OCI-LY7 (cell line): ENCODE data around the gene FGGY. TPM values are rescaled to one million over a fixed set of nuclear protein-coding genes. Genes with fewer than 3 reads are reported as not detected.

Experiments used
- BruUV-seq: library from RNA; stranded (reverse); fragments of 400-500 nt; replicated peaks from 2 replicates; lab custom pipeline; 2021; lab: Mats Ljungman, UMichigan
- CTCF ChIA-PET: fragments of 300-600 bp; sonication (Branson Sonifier 250); formaldehyde crosslinking; loops from one replicate; lab custom pipeline; 2022; ENCODE audit warnings: antibody characterized with exemption; ENCODE audit not compliant: unreplicated experiment; lab: Charles Lee
- POLR2A ChIA-PET: fragments of 300-600 bp; sonication (Branson Sonifier 250); formaldehyde crosslinking; loops from one replicate; lab custom pipeline; 2022; ENCODE audit warnings: antibody characterized with exemption; lab: Charles Lee
- DNase-seq: peaks from one replicate; pipeline ENCODE4 v3.0.0-alpha.2; 2015; ENCODE audit warnings: low spot score
- H2AFZ ChIP-seq: fragments of 200-600 bp; sonication (generic), shearing (Covaris generic); 2 replicates; pipeline ENCODE4 v1.6.1; 2014; ENCODE audit warnings: mild to moderate bottlenecking, antibody characterized with exemption, low read length, moderate library complexity
- H3K27ac ChIP-seq: fragments of 200-600 bp; sonication (generic); 2 replicates; pipeline ENCODE4 v1.5.1; 2014; ENCODE audit warnings: mixed run types, low read depth, mild to moderate bottlenecking, moderate library complexity, low read length, inconsistent platforms; ENCODE audit not compliant: poor library complexity, severe bottlenecking
- H3K36me3 ChIP-seq: fragments of 200-600 bp; sonication (generic); 2 replicates; pipeline ENCODE4 v1.6.1; 2014; ENCODE audit warnings: mild to moderate bottlenecking, antibody characterized with exemption, low read length, moderate library complexity, mixed read lengths; ENCODE audit not compliant: insufficient read depth
- H3K4me1 ChIP-seq: fragments of 200-600 bp; sonication (generic); 2 replicates; pipeline ENCODE4 v1.5.1; 2014; ENCODE audit warnings: mild to moderate bottlenecking, low read length; ENCODE audit not compliant: insufficient read depth, poor library complexity, severe bottlenecking
- H3K4me2 ChIP-seq: fragments of 200-600 bp; sonication (generic); 2 replicates; pipeline ENCODE4 v1.6.1; 2014; ENCODE audit warnings: mild to moderate bottlenecking, low read length
- H3K4me3 ChIP-seq: fragments of 200-600 bp; sonication (generic); 2 replicates; pipeline ENCODE4 v1.5.1; 2014; ENCODE audit warnings: mild to moderate bottlenecking, low read depth, low read length; ENCODE audit not compliant: poor library complexity, severe bottlenecking
- H3K79me2 ChIP-seq: fragments of 200-600 bp; sonication (generic); 2 replicates; pipeline ENCODE4 v1.6.1; 2016; ENCODE audit warnings: low read depth, mild to moderate bottlenecking, low read length, moderate library complexity, mixed read lengths; ENCODE audit not compliant: insufficient read depth
- H3K9me2 ChIP-seq: fragments of 200-600 bp; sonication (generic); 2 replicates; pipeline ENCODE4 v1.6.1; 2016; ENCODE audit warnings: mild to moderate bottlenecking, low read length, mixed read lengths; ENCODE audit not compliant: insufficient read depth
- H3K9me3 ChIP-seq: fragments of 200-600 bp; sonication (generic); 2 replicates; pipeline ENCODE4 v1.6.1; 2014; ENCODE audit warnings: mild to moderate bottlenecking, mixed run types, low read length, mixed read lengths
- H4K20me1 ChIP-seq: fragments of 200-600 bp; sonication (generic); 2 replicates; pipeline ENCODE4 v1.6.1; 2014; ENCODE audit warnings: mild to moderate bottlenecking, antibody characterized with exemption, low read length, moderate library complexity, mixed read lengths; ENCODE audit not compliant: insufficient read depth
- CTCF ChIP-seq: fragments of 200-600 bp; sonication (generic); conservative IDR thresholded peaks from 2 replicates; pipeline ENCODE4 v1.5.1; 2014; ENCODE audit warnings: mild to moderate bottlenecking, antibody characterized with exemption, low read length, moderate library complexity, mixed read lengths
- EZH2phosphoT487 ChIP-seq: fragments of 200-600 bp; sonication (generic); IDR thresholded peaks from 2 replicates; pipeline ENCODE4 v1.6.1; 2018; ENCODE audit warnings: low read depth, borderline replicate concordance, mild to moderate bottlenecking, mixed run types, antibody characterized with exemption, low read length, moderate library complexity, mixed read lengths
- intact Hi-C: fragments of 100-400 bp; cut with micrococcal nuclease; formaldehyde crosslinking; loops from one replicate; pipeline ENCODE4 v1.10.0; 2022; ENCODE audit not compliant: unreplicated experiment
- total RNA-seq, 2 experiments: library from RNA; depleted of rRNA in 1 of 2; stranded (reverse); fragments of >200 nt in 1 of 2; shearing (Covaris generic) in 1 of 2; gene quantifications; 2 replicates each; pipeline ENCODE4 v1.2.3, GENCODE V29; 2014 to 2022

The FGGY gene
- total RNA-seq, 2 experiments from 2014 or later = 0.63 to 4.5 TPM

- H4K20me1 ChIP-seq = no peaks in the 10 kb centered on the region
- ChIA-PET CTCF (interaction anchor here (0.5 to 1.0 kb wide), 2 partner anchors 1049 to 1078 kb away, joined by 3 read pairs; no protein-coding TSS in a partner anchor), POLR2A (interaction anchor here (1.0 kb wide), 1 partner anchor 11 kb away, joined by 5 read pairs; no protein-coding TSS in a partner anchor)
- H3K4me3 ChIP-seq = peak overlapping the region; percentile 18
- no TSS peak for BruUV-seq
- peak; percentile 64 for DNase-seq
- peak overlapping the region; percentile 89 for H2AFZ ChIP-seq
- no peaks in the 10 kb centered on the region for H3K79me2 ChIP-seq
- H3K9me2 ChIP-seq = no peaks in the 10 kb centered on the region
- peak; percentile 91 for TF ChIP-seq CTCF
- TF ChIP-seq EZH2phosphoT487 = no peak
- H3K9me3 ChIP-seq = no peaks in the 10 kb centered on the region
- intact Hi-C loops = loop anchor here (1.0 to 5.0 kb wide), 2 partner anchors 1019 to 1107 kb away; no protein-coding TSS in a partner anchor
- H3K4me1 ChIP-seq = no peaks in the 10 kb centered on the region
- H3K27ac ChIP-seq = no peak overlapping the region
- H3K36me3 ChIP-seq = no peaks in the 10 kb centered on the region
- H3K4me2 ChIP-seq = peak overlapping the region; percentile 52
Observed at GRCh38 chr1:59759156-59759925, 462.4 kb downstream of the FGGY start.

GRCh38 chr1:59761443-59761842 is 464.5 kb downstream of the FGGY start:
- intact Hi-C loops = no loop called here
- H3K36me3 ChIP-seq = no peaks in the 10 kb centered on the region
- no TSS peak for BruUV-seq

More at GRCh38 chr1:59761443-59761842, 464.5 kb downstream of the FGGY start:
- DNase-seq = no peak
- no peaks in the 10 kb centered on the region for H3K79me2 ChIP-seq
- ChIA-PET POLR2A (interaction anchor here (0.7 kb wide), 1 partner anchor 238 kb away, joined by 3 read pairs; no protein-coding TSS in a partner anchor), CTCF (no interaction called here)
- no peak overlapping the region for H3K4me3 ChIP-seq
- no peak overlapping the region for H2AFZ ChIP-seq
- no peaks in the 10 kb centered on the region for H3K9me3 ChIP-seq
- no peaks in the 10 kb centered on the region for H4K20me1 ChIP-seq
- no peak overlapping the region for H3K27ac ChIP-seq
- H3K4me2 ChIP-seq = no peak overlapping the region
- no peak for TF ChIP-seq EZH2phosphoT487
- no peak for TF ChIP-seq CTCF
- no peaks in the 10 kb centered on the region for H3K4me1 ChIP-seq
- no peaks in the 10 kb centered on the region for H3K9me2 ChIP-seq
